Keratinocyte (primary cell): ENCODE results near the gene BLOC1S4.

Experiments
- EZH2 ChIP-seq: IDR thresholded peaks from one replicate; pipeline ENCODE4 v1.6.1; 2012; ENCODE audit warnings: inconsistent platforms, mild to moderate bottlenecking, low read length, moderate library complexity
- TF ChIP-seq, protein P1 (sequence below), 3 experiments: IDR thresholded peaks in 1 of 3; conservative IDR thresholded peaks in 1 of 3; optimal IDR thresholded peaks in 1 of 3; 2 replicates in 2 of 3; 3 replicates in 1 of 3; pipeline versions ENCODE3 to v1.5.1; 2011; ENCODE audit warnings: low read length in 3 of 3, mild to moderate bottlenecking in 3 of 3, moderate library complexity in 2 of 3, control low read depth in 1 of 3, inconsistent platforms in 1 of 3; ENCODE audit not compliant: insufficient read depth in 2 of 3; ENCODE audit errors: extremely low read depth in 1 of 3

- TF ChIP-seq, protein P1, sequence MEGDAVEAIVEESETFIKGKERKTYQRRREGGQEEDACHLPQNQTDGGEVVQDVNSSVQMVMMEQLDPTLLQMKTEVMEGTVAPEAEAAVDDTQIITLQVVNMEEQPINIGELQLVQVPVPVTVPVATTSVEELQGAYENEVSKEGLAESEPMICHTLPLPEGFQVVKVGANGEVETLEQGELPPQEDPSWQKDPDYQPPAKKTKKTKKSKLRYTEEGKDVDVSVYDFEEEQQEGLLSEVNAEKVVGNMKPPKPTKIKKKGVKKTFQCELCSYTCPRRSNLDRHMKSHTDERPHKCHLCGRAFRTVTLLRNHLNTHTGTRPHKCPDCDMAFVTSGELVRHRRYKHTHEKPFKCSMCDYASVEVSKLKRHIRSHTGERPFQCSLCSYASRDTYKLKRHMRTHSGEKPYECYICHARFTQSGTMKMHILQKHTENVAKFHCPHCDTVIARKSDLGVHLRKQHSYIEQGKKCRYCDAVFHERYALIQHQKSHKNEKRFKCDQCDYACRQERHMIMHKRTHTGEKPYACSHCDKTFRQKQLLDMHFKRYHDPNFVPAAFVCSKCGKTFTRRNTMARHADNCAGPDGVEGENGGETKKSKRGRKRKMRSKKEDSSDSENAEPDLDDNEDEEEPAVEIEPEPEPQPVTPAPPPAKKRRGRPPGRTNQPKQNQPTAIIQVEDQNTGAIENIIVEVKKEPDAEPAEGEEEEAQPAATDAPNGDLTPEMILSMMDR (optimal IDR thresholded peaks at IDR 0.05 in 1 of 3, IDR thresholded peaks at IDR 0.05 in 1 of 3, conservative IDR thresholded peaks at IDR 0.05 in 1 of 3; ENCODE audit: extremely low read depth in 1 of 3, insufficient read depth in 2 of 3, low read length in 3 of 3): no peak
- no peak for TF ChIP-seq EZH2
Observed at GRCh38 chr4:6755088-6755753, 39.2 kb downstream of the BLOC1S4 start.
